NB4 (cell line): ENCODE data around the gene FBXO34.

Experiments
- DNase-seq: peaks from one replicate; pipeline ENCODE4 v3.0.0; 2010; ENCODE audit warnings: low read depth
- H3K4me3 ChIP-seq: one replicate; pipeline ENCODE4 v1.5.1; 2011; ENCODE audit warnings: mild to moderate bottlenecking, low read depth, low read length, moderate library complexity
- CTCF ChIP-seq: IDR thresholded peaks from one replicate; pipeline ENCODE4 v1.5.1; 2012; ENCODE audit warnings: low read depth, low read length
- MAX ChIP-seq: IDR thresholded peaks from 2 replicates; pipeline ENCODE4 v1.6.1; 2011; ENCODE audit warnings: low read depth, low read length
- MYC ChIP-seq: IDR thresholded peaks from 2 replicates; pipeline ENCODE4 v1.6.1; 2011; ENCODE audit warnings: low read depth, low read length
- POLR2A ChIP-seq: IDR thresholded peaks from 2 replicates; pipeline ENCODE4 v1.6.1; 2011; ENCODE audit warnings: mild to moderate bottlenecking; ENCODE audit not compliant: insufficient read length; ENCODE audit errors: extremely low read depth

FBXO34 gene

GRCh38 chr14:55270832-55271571, at the start of gene FBXO34:
Gene FBXO34, plus strand, starts transcription at chr14:55271421. Its CDS starts 78,970 bp downstream, at chr14:55350391.
- peak; percentile 97 for DNase-seq
- TF ChIP-seq POLR2A (peak; percentile 88), CTCF (peak; percentile 92), MAX (no peak), MYC (0 out of 2 replicates have a peak, but pooled peaks have one; percentile 25)
- H3K4me3 ChIP-seq = peak within 1 kb of the TSS; percentile 78

- TF ChIP-seq MAX = no peak
- no peak for TF ChIP-seq MYC
- TF ChIP-seq POLR2A = no peak
- TF ChIP-seq CTCF = no peak
- H3K4me3 ChIP-seq = no peak overlapping the region
- DNase-seq = no peak
Measured at GRCh38 chr14:55221968-55222367, 49.3 kb upstream of the FBXO34 start.

- no peak for DNase-seq
- no peak for TF ChIP-seq MAX
- no peak for TF ChIP-seq POLR2A
- no peak for TF ChIP-seq MYC
- no peak for TF ChIP-seq CTCF
- H3K4me3 ChIP-seq = no peak overlapping the region
Measured at GRCh38 chr14:55223364-55223763, 47.9 kb upstream of the FBXO34 start.

- no peak for DNase-seq
- TF ChIP-seq POLR2A (no peak), CTCF (no peak), MAX (no peak)
- no peak overlapping the region for H3K4me3 ChIP-seq
Measured at GRCh38 chr14:55228261-55228660, 43.0 kb upstream of the FBXO34 start.

GRCh38 chr14:55233591-55233990, 37.6 kb upstream of the FBXO34 start:
- no peak for DNase-seq
- TF ChIP-seq MAX (no peak), POLR2A (no peak), MYC (no peak), CTCF (no peak)
- no peak overlapping the region for H3K4me3 ChIP-seq
